C4-2B (cell line): ENCODE measurements around the gene PDCL3.

Experiments
- ZFX ChIP-seq: fragments of 450-650 bp; IDR thresholded peaks from 2 replicates; pipeline ENCODE4 v1.6.1; 2017
- TF ChIP-seq, protein P1 (sequence below): fragments of 450-650 bp; conservative IDR thresholded peaks from 2 replicates; pipeline ENCODE4 v1.5.1; 2017; ENCODE audit warnings: mild to moderate bottlenecking

DNA sequence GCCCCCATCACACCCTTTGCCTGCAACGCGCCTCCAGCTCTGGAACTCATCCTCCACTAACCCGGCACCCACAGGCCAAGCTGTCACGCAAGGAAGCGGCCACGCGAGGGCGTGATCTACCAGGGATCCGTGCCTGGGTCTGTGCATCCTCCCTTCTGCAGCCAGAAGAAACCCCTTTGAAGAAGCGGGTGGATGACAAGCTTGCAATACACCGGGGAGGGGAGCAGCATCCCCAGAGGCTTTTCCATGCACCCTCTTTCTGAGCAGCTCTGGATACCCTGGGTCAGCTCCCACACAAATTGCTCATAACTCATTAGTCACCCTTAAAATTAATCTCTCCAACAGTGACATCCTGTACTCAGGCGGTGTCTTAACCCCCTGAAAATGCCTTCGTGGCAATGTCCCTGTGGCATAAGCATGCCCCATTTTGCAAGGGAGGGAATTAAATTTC is 47.6 kb downstream of the PDCL3 start:
- TF ChIP-seq, protein P1, sequence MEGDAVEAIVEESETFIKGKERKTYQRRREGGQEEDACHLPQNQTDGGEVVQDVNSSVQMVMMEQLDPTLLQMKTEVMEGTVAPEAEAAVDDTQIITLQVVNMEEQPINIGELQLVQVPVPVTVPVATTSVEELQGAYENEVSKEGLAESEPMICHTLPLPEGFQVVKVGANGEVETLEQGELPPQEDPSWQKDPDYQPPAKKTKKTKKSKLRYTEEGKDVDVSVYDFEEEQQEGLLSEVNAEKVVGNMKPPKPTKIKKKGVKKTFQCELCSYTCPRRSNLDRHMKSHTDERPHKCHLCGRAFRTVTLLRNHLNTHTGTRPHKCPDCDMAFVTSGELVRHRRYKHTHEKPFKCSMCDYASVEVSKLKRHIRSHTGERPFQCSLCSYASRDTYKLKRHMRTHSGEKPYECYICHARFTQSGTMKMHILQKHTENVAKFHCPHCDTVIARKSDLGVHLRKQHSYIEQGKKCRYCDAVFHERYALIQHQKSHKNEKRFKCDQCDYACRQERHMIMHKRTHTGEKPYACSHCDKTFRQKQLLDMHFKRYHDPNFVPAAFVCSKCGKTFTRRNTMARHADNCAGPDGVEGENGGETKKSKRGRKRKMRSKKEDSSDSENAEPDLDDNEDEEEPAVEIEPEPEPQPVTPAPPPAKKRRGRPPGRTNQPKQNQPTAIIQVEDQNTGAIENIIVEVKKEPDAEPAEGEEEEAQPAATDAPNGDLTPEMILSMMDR: peak; percentile 84
- TF ChIP-seq ZFX: no peak
